GM18508 (cell line): ENCODE data around the gene TXNDC12.
"Not testable (repeated sequence)": the region's sequence is repeated elsewhere in the genome, so short reads cannot be mapped to it uniquely, and the experiment has no call there.

Experiments used
- ATAC-seq: cut with Tn5 transposase; IDR thresholded peaks from one replicate; pipeline ENCODE4 v1.9.1; 2021; ENCODE audit warnings: moderate number of reproducible peaks; ENCODE audit not compliant: insufficient read depth, unreplicated experiment

Gene TXNDC12

GRCh38 chr1:52053862-52054261, 1.1 kb downstream of the TXNDC12 start:
- no peak for ATAC-seq

- not testable (repeated sequence) for ATAC-seq
These were observed 5.7 kb downstream of the TXNDC12 start for GRCh38 chr1:52049337-52049736.

GRCh38 chr1:52045666-52046195, 9.3 kb downstream of the TXNDC12 start:
- ATAC-seq: not testable (repeated sequence)

DNA sequence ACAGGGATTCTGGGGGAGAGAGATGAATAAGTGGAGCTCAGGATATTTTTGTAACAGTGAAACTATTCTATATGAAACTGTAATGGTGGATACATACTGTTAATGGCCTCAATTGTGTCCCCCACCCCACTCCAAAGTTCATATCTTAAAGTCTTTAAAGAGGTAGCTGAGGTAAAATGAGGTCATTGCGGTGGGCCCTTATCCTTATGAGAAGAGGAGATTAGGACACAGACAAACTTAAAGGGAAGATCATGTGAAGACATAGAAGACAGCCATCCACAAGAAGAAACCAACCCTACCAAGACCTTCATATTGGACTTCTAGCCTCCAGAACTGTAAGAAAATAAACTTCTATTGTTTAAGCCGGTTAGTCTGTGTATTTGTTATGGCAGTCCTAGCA, 9.8 kb downstream of the TXNDC12 start:
- ATAC-seq: no peak

GRCh38 chr1:52041551-52042185, 13.3 kb downstream of the TXNDC12 start:
- no peak for ATAC-seq

DNA sequence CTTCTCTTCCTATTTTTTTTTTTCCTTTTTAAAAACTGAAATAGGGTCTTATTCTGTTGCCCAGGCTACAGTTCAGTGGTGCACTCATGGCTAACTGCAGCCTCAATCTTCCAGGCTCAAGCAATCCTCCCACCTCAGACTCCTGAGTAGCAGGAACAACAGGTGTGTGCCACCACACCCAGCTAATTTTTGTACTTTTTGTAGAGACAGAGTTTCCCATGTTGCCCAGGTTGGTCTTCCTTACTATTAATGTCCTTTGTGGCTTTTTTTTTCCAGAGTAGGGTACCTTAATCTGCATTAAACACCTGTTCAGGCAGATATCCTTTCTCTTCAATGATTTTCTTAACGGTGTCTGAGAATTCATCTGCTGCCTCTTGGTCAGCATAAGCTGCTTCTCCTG, 17.1 kb downstream of the TXNDC12 start:
- ATAC-seq: no peak

- no peak for ATAC-seq
These were observed 17.6 kb downstream of the TXNDC12 start for GRCh38 chr1:52037402-52037814.

- ATAC-seq: no peak
These were observed 21.0 kb downstream of the TXNDC12 start for GRCh38 chr1:52034050-52034384.

- peak; percentile 43 for ATAC-seq
These were observed 21.6 kb downstream of the TXNDC12 start, which contains the start of gene KTI12 for GRCh38 chr1:52033190-52034049. Gene KTI12, minus strand, starts transcription at chr1:52033810. Its CDS starts 49 bp downstream, at chr1:52033761.

GRCh38 chr1:52032785-52033131, 22.2 kb downstream of the TXNDC12 start:
- ATAC-seq: no peak

DNA sequence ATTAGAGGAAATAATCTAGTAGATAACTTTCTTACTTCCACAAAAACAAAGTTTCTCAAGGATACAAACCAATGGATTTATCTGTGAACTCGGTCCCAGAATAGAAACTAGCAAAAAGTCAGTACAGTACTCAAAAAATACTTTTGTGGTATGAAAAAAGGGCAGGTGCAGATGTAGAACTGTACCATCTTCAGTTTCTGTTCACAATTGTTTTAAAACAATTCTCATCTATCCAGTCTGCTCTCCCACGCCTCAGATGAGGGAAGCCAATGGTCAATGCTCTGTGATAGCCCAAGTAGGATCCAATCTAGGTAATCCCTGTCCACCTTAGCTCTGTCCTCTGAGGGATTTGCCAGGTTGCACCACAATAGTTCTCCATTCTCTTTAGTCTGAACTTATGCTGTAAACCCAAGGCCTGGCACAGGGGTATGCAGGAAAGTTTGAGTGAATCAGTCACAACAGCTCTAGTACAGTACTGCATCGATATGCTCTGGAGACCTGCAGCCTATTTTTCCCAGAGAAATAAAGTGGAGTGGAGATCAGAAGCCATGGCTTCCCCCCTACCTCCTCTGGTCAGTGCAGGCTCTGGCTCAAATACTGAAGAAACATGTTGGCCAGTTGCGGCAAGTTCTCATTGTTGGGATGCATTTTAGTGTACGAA, 22.7 kb downstream of the TXNDC12 start:
- ATAC-seq: no peak

- ATAC-seq: not testable (repeated sequence)
These were observed 26.2 kb downstream of the TXNDC12 start for GRCh38 chr1:52028839-52029238.

DNA sequence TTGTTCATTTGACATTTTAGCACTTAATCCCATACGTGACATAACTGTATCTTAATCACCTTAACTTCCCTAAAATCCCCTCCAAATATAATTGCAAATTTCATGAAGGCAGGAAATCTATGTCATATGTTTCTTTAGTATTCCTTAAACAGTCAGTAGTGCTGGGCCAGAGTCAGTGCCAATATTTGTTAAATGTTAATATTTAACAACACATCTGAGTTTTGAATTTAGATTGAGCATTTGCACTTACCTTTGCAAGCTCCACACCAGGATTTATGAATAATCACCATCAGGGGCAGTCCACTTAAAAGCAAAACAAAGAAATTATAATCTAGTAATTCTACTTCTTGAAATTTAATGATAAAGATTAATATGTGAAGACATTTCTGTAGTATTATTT, 26.7 kb downstream of the TXNDC12 start:
- no peak for ATAC-seq

GRCh38 chr1:52026278-52026677, 28.7 kb downstream of the TXNDC12 start:
- ATAC-seq: no peak

DNA sequence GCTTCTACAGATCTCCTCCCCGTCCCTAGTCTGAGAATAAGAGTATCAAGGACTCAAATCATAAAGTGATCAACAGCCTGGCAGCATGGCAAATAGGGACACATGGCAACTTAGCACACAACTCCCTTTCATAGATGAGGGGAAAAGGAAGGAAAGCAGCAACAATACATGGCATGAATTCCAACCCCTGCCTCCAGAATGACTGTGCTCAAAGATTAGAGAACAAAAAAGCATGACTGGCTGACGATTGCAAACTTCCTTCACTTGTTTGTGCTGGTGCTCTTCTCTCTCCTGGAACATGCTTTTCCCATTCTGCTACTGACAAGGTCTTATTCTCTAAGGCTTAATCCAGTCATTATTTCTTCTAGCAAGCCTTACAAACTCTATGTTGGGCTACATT, 32.9 kb downstream of the TXNDC12 start:
- no peak for ATAC-seq

DNA sequence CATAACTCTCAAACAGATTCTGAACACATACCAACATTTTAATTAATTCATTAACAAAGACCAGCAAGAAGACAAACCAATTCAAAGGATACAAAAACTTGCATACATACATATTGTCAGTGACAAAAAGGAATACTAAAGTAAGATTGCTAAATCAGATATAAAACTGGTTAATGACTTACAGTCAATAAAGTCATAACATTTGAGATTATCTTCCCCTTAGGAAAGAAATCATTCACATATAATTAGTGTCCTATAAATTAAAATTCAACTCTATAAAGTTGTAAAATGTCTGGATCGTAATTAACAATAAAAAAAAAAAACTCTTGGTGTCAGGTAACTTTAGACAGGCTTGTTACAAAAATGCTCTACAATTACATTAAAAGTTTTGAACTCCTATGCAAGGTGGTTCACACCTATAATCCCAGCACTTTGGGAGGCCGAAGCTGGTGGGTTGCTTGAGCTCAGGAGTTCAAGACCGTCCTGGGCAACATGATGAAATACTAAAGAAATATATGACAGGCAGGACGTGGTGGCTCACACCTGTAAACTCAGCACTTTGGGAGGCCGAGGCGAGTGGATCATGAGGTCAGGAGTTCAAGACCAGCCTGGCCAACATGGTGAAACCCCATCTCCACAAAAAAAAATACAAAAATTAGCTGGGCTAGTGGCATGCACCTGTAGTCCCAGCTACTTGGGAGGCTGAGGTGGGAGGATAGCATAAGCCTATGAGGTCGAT, 46.8 kb downstream of the TXNDC12 start:
- no peak for ATAC-seq

DNA sequence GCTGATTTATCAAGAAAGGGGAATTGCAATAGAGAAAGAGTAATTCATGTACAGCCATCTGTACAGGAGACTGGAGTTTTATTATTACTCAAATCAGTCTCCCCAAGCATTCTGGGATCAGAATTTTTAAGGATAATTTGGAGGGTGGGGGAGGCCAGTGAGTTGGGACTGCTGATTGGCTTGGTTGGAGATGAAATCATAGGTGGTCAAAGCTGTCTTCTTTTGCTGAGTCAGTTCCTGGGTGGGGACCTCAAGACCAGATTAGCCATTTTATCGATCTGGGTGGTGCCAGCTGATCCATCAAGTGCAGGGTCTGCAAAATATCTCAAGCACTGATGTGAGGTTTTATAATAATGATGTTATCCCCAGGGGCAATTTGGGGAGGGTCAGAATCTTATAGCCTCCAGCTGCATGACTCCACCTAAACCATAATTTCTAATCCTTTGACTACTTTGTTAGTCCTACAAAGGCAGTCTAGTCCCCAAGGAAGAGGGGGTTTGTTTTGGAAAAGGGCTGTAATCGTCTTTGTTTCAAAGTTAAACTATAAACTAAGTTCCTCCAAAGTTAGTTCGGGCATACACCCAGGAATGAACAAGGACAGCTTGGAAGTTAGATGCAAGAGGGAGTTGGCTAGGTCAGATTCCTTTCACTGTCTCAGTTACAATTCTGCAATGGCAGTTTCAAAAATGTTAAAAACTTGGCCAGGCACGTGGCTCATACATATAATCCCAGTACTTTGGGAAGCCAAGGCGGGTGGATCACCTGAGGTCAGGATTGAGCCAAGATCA, 47.6 kb downstream of the TXNDC12 start:
- no peak for ATAC-seq

DNA sequence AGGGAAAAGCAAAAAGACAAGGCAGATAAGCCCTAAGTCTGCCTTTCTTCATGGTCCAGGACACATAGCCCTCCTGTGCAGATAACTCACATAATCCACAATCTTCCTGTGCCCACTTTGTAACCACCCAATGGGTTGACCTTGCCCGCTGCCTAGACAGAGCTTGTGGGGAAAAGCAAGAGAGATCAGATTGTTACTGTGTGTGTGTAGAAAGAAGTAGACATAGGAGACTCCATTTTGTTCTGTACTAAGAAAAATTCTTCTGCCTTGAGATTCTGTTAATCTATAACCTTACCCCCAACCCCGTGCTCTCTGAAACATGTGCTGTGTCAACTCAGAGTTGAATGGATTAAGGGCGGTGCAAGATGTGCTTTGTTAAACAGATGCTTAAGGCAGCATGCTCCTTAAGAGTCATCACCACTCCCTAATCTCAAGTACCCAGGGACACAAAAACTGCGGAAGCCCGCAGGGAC, 48.9 kb downstream of the TXNDC12 start:
- ATAC-seq: not testable (repeated sequence)

- ATAC-seq: not testable (repeated sequence)
These were observed 49.4 kb downstream of the TXNDC12 start for GRCh38 chr1:52005548-52005947.
